ENCODE results near the gene ACIN1. TPM values are rescaled to one million over a fixed set of nuclear protein-coding genes. Genes with fewer than 3 reads are reported as not detected.
A peak's percentile ranks its signal among the peaks of the same experiment; 100 is the strongest.

The ACIN1 gene
- total and polyA plus RNA-seq, 2 of the 13 experiments (the other 11 are each of a cell fraction or from before 2014, with no cell fraction given): 165 to 183 TPM

GRCh38 chr14:23071244-23071920 is 23.6 kb downstream of the ACIN1 start (continued):
- TF ChIP-seq TCF7L2 (IDR thresholded peaks at IDR 0.05; ENCODE audit: low read depth, low read length): no peak
- TF ChIP-seq, protein P1, sequence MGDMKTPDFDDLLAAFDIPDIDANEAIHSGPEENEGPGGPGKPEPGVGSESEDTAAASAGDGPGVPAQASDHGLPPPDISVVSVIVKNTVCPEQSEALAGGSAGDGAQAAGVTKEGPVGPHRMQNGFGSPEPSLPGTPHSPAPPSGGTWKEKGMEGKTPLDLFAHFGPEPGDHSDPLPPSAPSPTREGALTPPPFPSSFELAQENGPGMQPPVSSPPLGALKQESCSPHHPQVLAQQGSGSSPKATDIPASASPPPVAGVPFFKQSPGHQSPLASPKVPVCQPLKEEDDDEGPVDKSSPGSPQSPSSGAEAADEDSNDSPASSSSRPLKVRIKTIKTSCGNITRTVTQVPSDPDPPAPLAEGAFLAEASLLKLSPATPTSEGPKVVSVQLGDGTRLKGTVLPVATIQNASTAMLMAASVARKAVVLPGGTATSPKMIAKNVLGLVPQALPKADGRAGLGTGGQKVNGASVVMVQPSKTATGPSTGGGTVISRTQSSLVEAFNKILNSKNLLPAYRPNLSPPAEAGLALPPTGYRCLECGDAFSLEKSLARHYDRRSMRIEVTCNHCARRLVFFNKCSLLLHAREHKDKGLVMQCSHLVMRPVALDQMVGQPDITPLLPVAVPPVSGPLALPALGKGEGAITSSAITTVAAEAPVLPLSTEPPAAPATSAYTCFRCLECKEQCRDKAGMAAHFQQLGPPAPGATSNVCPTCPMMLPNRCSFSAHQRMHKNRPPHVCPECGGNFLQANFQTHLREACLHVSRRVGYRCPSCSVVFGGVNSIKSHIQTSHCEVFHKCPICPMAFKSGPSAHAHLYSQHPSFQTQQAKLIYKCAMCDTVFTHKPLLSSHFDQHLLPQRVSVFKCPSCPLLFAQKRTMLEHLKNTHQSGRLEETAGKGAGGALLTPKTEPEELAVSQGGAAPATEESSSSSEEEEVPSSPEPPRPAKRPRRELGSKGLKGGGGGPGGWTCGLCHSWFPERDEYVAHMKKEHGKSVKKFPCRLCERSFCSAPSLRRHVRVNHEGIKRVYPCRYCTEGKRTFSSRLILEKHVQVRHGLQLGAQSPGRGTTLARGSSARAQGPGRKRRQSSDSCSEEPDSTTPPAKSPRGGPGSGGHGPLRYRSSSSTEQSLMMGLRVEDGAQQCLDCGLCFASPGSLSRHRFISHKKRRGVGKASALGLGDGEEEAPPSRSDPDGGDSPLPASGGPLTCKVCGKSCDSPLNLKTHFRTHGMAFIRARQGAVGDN (CRISPR knock-in tag; IDR thresholded peaks at IDR 0.05): peak; percentile 96
- TF ChIP-seq ZBTB8A (CRISPR knock-in tag; IDR thresholded peaks at IDR 0.05; ENCODE audit: borderline replicate concordance, low read depth): 0 out of 2 replicates have a peak, but pooled peaks have one; percentile 37
- TF ChIP-seq TRIM24 (CRISPR knock-in tag; IDR thresholded peaks at IDR 0.05): no peak
- TF ChIP-seq ZNF430 (CRISPR knock-in tag; IDR thresholded peaks at IDR 0.05): peak; percentile 79; the same call in 1 of the 2 replicates
- TF ChIP-seq HNRNPL (IDR thresholded peaks at IDR 0.05; ENCODE audit: low read depth, low read length): 0 out of 2 replicates have a peak, but pooled peaks have one; percentile 31
- peak; percentile 55 for TF ChIP-seq ZNF501 (CRISPR knock-in tag; IDR thresholded peaks at IDR 0.05)

Measured in HepG2 (cell line).